Esophagus squamous epithelium (tissue), 4 donors: Measurements from ENCODE around the gene TDRD10.

ENCODE experiments used
- CTCF ChIP-seq, 6 experiments: fragments of 450-650 bp in 4 of 6; fragments of 200-600 bp in 2 of 6; sonication (generic) in 2 of 6; IDR thresholded peaks; one replicate each; pipeline ENCODE4 v1.5.1; 2016 to 2019; ENCODE audit warnings: antibody characterized with exemption in 6 of 6, mild to moderate bottlenecking in 4 of 6, moderate library complexity in 4 of 6
- POLR2A ChIP-seq, 4 donors: fragments of 450-650 bp; IDR thresholded peaks; one replicate each; pipeline ENCODE4 v1.6.1; 2017; ENCODE audit warnings: antibody characterized with exemption in 4 of 4, mild to moderate bottlenecking in 4 of 4, moderate library complexity in 3 of 4

- TF ChIP-seq CTCF (IDR thresholded peaks at IDR 0.05) (no peak), POLR2A (IDR thresholded peaks at IDR 0.05) (no peak)
Measured at GRCh38 chr1:154594811-154595210, 92.8 kb downstream of the TDRD10 start.
